Gastrocnemius medialis (tissue), 4 donors: Measurements from ENCODE around the gene DCC. TPM values are rescaled to one million over a fixed set of nuclear protein-coding genes. Genes with fewer than 3 reads are reported as not detected.

Experiments
- ATAC-seq, 2 donors: fragments of 150-250 bp; one replicate each; pipeline ENCODE4 v1.9.1; 2016
- DNase-seq, 2 donors: peaks; one replicate each; pipeline ENCODE4 v3.0.0-alpha.2; 2019
- H3K27ac ChIP-seq, 4 donors: fragments of 200-600 bp; sonication (generic); 1 replicate in 1 of 4; 2 replicates in 3 of 4; pipeline ENCODE4 v1.5.1; 2016 to 2018; ENCODE audit warnings: mild to moderate bottlenecking in 2 of 4, moderate library complexity in 1 of 4
- H3K27me3 ChIP-seq, 3 donors: fragments of 200-600 bp; sonication (generic) in 2 of 3; 1 replicate in 1 of 3; 2 replicates in 2 of 3; pipeline versions ENCODE4 v1.5.1 to v1.6.0; 2016 to 2019; ENCODE audit warnings: mild to moderate bottlenecking in 1 of 3, moderate library complexity in 1 of 3
- H3K36me3 ChIP-seq, 2 donors: fragments of 200-600 bp; sonication (generic) in 1 of 2; one replicate each; pipeline ENCODE4 v1.5.1; 2017 to 2018
- H3K4me1 ChIP-seq, 2 donors: fragments of 200-600 bp; sonication (generic) in 1 of 2; one replicate each; pipeline ENCODE4 v1.5.1; 2016 to 2017; ENCODE audit warnings: mild to moderate bottlenecking in 2 of 2
- H3K4me3 ChIP-seq, 4 donors: fragments of 200-600 bp; sonication (generic) in 3 of 4; 1 replicate in 1 of 4; 2 replicates in 3 of 4; pipeline ENCODE4 v1.5.1; 2016 to 2019; ENCODE audit warnings: mild to moderate bottlenecking in 2 of 4
- H3K9me3 ChIP-seq, 3 donors: fragments of 200-600 bp; sonication (generic) in 2 of 3; 1 replicate in 1 of 3; 2 replicates in 2 of 3; pipeline ENCODE4 v1.5.1; 2016 to 2019
- POLR2A ChIP-seq, 2 donors: fragments of 450-650 bp; IDR thresholded peaks; one replicate each; pipeline ENCODE4 v1.6.1; 2017; ENCODE audit warnings: antibody characterized with exemption in 2 of 2, mild to moderate bottlenecking in 2 of 2, moderate library complexity in 2 of 2
- in situ Hi-C, 4 donors: fragments of 200-750 bp; cut with MboI; loops; one replicate each; pipeline versions ENCODE4 v1.15.0 to v1.8.0; 2017; ENCODE audit warnings: low sequenced_read_pairs in 4 of 4
- intact Hi-C: fragments of 100-400 bp; cut with DNase I; formaldehyde crosslinking; loops from one replicate; pipeline ENCODE4 v1.15.1; 2023; ENCODE audit warnings: low total_unique reads
- total RNA-seq, 4 donors: library from RNA; depleted of rRNA; stranded (reverse); fragments of >200 nt; gene quantifications; one replicate each; pipeline versions ENCODE4 v1.1.0 to v1.2.3, GENCODE V29; 2016
- TF ChIP-seq, protein P1 (sequence below), 5 experiments: fragments of 450-650 bp in 3 of 5; fragments of 200-600 bp in 2 of 5; sonication (generic) in 2 of 5; IDR thresholded peaks in 4 of 5; conservative IDR thresholded peaks in 1 of 5; 1 replicate in 4 of 5; 2 replicates in 1 of 5; pipeline ENCODE4 v1.5.1; 2016 to 2019; ENCODE audit warnings: antibody characterized with exemption in 5 of 5, mild to moderate bottlenecking in 3 of 5, moderate library complexity in 3 of 5

DCC gene
- total RNA-seq, 4 donors from 2014 or later = not detected

DNA sequence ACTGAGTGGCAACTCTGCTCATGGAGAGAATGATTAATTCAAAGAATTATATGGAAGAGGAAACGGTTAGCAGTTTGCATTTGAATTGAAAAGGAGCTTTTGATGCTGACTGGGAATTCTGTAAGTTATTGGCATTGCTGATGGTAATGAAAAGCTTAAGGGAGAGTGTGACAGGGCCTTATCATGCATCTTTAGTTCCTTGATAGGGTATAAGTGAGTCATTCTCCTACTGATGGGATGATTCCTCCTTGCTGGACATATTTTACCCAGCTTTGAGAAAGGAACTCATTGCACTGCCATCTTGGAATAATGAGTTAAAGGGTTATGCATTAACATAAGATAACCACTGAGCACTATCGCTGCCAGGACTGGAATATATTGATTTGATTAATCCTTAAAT is 740.7 kb downstream of the DCC start:
- Histone ChIP-seq H3K4me3 (no peak overlapping the region), H3K27me3 (no peaks in the 10 kb centered on the region), H3K27ac (no peak overlapping the region), H3K36me3 (no peaks in the 10 kb centered on the region), H3K9me3 (no peaks in the 10 kb centered on the region), H3K4me1 (no peaks in the 10 kb centered on the region)
- intact Hi-C loops = no loop called here
- TF ChIP-seq POLR2A (IDR thresholded peaks at IDR 0.05) = no peak
- TF ChIP-seq, protein P1, sequence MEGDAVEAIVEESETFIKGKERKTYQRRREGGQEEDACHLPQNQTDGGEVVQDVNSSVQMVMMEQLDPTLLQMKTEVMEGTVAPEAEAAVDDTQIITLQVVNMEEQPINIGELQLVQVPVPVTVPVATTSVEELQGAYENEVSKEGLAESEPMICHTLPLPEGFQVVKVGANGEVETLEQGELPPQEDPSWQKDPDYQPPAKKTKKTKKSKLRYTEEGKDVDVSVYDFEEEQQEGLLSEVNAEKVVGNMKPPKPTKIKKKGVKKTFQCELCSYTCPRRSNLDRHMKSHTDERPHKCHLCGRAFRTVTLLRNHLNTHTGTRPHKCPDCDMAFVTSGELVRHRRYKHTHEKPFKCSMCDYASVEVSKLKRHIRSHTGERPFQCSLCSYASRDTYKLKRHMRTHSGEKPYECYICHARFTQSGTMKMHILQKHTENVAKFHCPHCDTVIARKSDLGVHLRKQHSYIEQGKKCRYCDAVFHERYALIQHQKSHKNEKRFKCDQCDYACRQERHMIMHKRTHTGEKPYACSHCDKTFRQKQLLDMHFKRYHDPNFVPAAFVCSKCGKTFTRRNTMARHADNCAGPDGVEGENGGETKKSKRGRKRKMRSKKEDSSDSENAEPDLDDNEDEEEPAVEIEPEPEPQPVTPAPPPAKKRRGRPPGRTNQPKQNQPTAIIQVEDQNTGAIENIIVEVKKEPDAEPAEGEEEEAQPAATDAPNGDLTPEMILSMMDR (IDR thresholded peaks at IDR 0.05 in 4 of 5, conservative IDR thresholded peaks at IDR 0.05 in 1 of 5) = no peak
- DNase-seq (no peak), ATAC-seq (no peak)
- in situ Hi-C loops = loop anchor here in 1 of 4 donors (10.0 kb wide), 1 partner anchor 56 kb away; no protein-coding TSS in a partner anchor

DNA sequence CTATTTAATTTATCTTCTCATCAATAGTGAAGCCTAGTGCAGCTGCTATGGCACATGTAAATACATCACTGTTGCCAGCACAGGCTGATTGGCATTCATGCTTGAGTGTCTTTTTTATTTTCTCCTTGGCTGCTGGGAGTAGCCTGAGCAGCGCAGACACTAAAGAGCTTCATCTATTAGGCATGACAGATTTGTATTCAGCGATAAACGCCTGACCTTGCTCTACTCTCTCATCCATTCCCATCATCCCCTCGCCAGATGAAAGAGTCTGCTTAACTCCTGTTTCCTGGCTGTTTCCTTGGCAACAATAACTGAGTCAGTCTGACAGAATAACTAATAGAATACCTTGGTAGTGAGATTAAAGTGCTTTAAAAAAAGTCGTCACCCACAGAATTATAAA is 753.6 kb downstream of the DCC start:
- no peak for ATAC-seq
- H3K36me3 ChIP-seq = no peaks in the 10 kb centered on the region
- H3K9me3 ChIP-seq = no peaks in the 10 kb centered on the region
- intact Hi-C loops = no loop called here
- no peak overlapping the region for H3K4me3 ChIP-seq
- no peaks in the 10 kb centered on the region for H3K27me3 ChIP-seq
- no peak for TF ChIP-seq POLR2A (IDR thresholded peaks at IDR 0.05)
- no peak overlapping the region for H3K27ac ChIP-seq
- DNase-seq = no peak
- in situ Hi-C loops = no loop called here
- no peaks in the 10 kb centered on the region for H3K4me1 ChIP-seq

DNA sequence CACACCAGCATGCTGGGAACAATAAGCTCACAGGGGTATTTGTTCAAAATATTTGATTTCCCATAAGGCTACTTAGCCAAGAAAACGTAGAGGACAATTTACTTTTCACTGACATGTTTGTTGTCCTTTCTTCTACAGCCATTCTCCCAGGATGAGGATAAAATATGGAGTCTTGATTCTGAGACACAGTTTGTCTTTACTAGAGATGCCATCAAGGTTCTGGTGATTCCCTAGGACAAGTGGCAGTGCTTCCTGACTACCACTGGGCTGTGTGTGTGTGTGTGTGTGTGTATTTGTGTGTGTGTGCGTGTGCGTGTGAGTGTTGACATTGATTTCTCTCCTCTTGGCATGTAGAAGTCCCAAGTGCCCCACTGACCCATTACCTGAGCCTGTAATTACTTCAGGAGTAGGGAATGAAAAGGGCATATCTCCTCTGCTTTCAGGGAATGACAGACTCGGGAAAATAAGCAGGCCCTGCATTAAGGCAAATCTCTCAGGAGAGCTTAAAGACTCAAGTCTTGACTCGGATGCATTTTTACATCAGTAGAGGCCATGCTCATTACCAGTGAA is 761.6 kb downstream of the DCC start:
- no peaks in the 10 kb centered on the region for H3K9me3 ChIP-seq

GRCh38 chr18:53114441-53114840 is 774.4 kb downstream of the DCC start:
- in situ Hi-C loops = no loop called here
- no peak for DNase-seq
- H3K4me1 ChIP-seq = no peaks in the 10 kb centered on the region
- intact Hi-C loops = no loop called here
- no peak overlapping the region for H3K4me3 ChIP-seq
- TF ChIP-seq, protein P1 (IDR thresholded peaks at IDR 0.05 in 4 of 5, conservative IDR thresholded peaks at IDR 0.05 in 1 of 5) = no peak
- no peak for TF ChIP-seq POLR2A (IDR thresholded peaks at IDR 0.05)
- no peaks in the 10 kb centered on the region for H3K9me3 ChIP-seq
- H3K36me3 ChIP-seq = no peaks in the 10 kb centered on the region
- no peaks in the 10 kb centered on the region for H3K27me3 ChIP-seq
- no peak overlapping the region for H3K27ac ChIP-seq
- no peak for ATAC-seq

More for the DNA sequence above, 761.6 kb downstream of the DCC start:
- intact Hi-C loops = no loop called here
- Histone ChIP-seq H3K4me3 (no peak overlapping the region), H3K4me1 (no peaks in the 10 kb centered on the region), H3K36me3 (no peaks in the 10 kb centered on the region), H3K27ac (no peak overlapping the region), H3K27me3 (no peaks in the 10 kb centered on the region)
- TF ChIP-seq, protein P1 (IDR thresholded peaks at IDR 0.05 in 4 of 5, conservative IDR thresholded peaks at IDR 0.05 in 1 of 5) = no peak
- TF ChIP-seq POLR2A (IDR thresholded peaks at IDR 0.05) = no peak
- in situ Hi-C loops = no loop called here
- ATAC-seq = no peak
- DNase-seq = no peak

GRCh38 chr18:53115876-53116585 is 776.0 kb downstream of the DCC start:
- intact Hi-C loops (no loop called here), in situ Hi-C loops (no loop called here)
- DNase-seq (no peak), ATAC-seq (no peak)
- Histone ChIP-seq H3K4me1 (no peaks in the 10 kb centered on the region), H3K36me3 (no peaks in the 10 kb centered on the region), H3K27me3 (no peaks in the 10 kb centered on the region), H3K9me3 (no peaks in the 10 kb centered on the region), H3K27ac (no peak overlapping the region), H3K4me3 (no peak overlapping the region)
- TF ChIP-seq, protein P1 (IDR thresholded peaks at IDR 0.05 in 4 of 5, conservative IDR thresholded peaks at IDR 0.05 in 1 of 5) = no peak
- TF ChIP-seq POLR2A (IDR thresholded peaks at IDR 0.05) = no peak
